ENCODE results near the gene DHX58.

DHX58 gene

GRCh38 chr17:42129109-42129837, 16.8 kb upstream of the DHX58 start:
- DNase-seq (ENCODE audit: low read depth in 2 of 2): no peak

GRCh38 chr17:42127414-42127813, 14.9 kb upstream of the DHX58 start:
- DNase-seq (ENCODE audit: low read depth in 2 of 2): no peak

GRCh38 chr17:42126836-42127235, 14.3 kb upstream of the DHX58 start:
- no peak for DNase-seq (ENCODE audit: low read depth in 2 of 2)

GRCh38 chr17:42125565-42125964, 13.1 kb upstream of the DHX58 start:
- DNase-seq (ENCODE audit: low read depth in 2 of 2): no peak

- no peak for DNase-seq (ENCODE audit: low read depth in 2 of 2)
Observed at GRCh38 chr17:42124256-42124655, 11.7 kb upstream of the DHX58 start.

- DNase-seq (ENCODE audit: low read depth in 2 of 2): no peak
Observed at GRCh38 chr17:42122371-42123303, 10.1 kb upstream of the DHX58 start, which contains the start of gene HSPB9. HSPB9 (plus strand) TSS chr17:42122804; CDS start chr17:42122851, 47 bp downstream.

GRCh38 chr17:42120770-42121769, 8.6 kb upstream of the DHX58 start, which contains the start of gene KAT2A:
KAT2A (minus strand) TSS chr17:42121367; CDS start chr17:42121304, 63 bp downstream.
- peak; percentile 63 to 70 for DNase-seq (ENCODE audit: low read depth in 2 of 2)

GRCh38 chr17:42120161-42120769, 7.8 kb upstream of the DHX58 start:
- DNase-seq (ENCODE audit: low read depth in 2 of 2): no peak

GRCh38 chr17:42119301-42119700, 6.8 kb upstream of the DHX58 start:
- DNase-seq (ENCODE audit: low read depth in 2 of 2): no peak

GRCh38 chr17:42118545-42118944, 6.0 kb upstream of the DHX58 start:
- DNase-seq (ENCODE audit: low read depth in 2 of 2): peak in 1 of 2 experiments; percentile 28

GRCh38 chr17:42118126-42118510, 5.6 kb upstream of the DHX58 start:
- no peak for DNase-seq (ENCODE audit: low read depth in 2 of 2)

GRCh38 chr17:42117397-42118125, 5.0 kb upstream of the DHX58 start:
- no peak for DNase-seq (ENCODE audit: low read depth in 2 of 2)

GRCh38 chr17:42116705-42117396, 4.3 kb upstream of the DHX58 start:
- peak in 1 of 2 experiments; percentile 75 for DNase-seq (ENCODE audit: low read depth in 2 of 2)

GRCh38 chr17:42114118-42114517, 1.6 kb upstream of the DHX58 start:
- DNase-seq (ENCODE audit: low read depth in 2 of 2): no peak

- DNase-seq (ENCODE audit: low read depth in 2 of 2): no peak
Observed at GRCh38 chr17:42113293-42114069, 967 bp upstream of the DHX58 start.

- no peak for DNase-seq (ENCODE audit: low read depth in 2 of 2)
Observed at GRCh38 chr17:42111871-42112551, 503 bp downstream of the DHX58 start.

- no peak for DNase-seq (ENCODE audit: low read depth in 2 of 2)
Observed at GRCh38 chr17:42111265-42111636, 1.3 kb downstream of the DHX58 start.

Data from stimulated activated CD4-positive, alpha-beta T cell treated with anti-CD3 and anti-CD28 coated beads, Interleukin-12 subunit alpha, Interleukin-12 subunit beta, amount 100 ng/mL, for 24 hours (primary cell).